HepG2 (cell line): ENCODE measurements around the gene CITED4. TPM values are rescaled to one million over a fixed set of nuclear protein-coding genes. Genes with fewer than 3 reads are reported as not detected.

Experiments
- ARID2 ChIP-seq: sonication (generic); formaldehyde crosslinking; IDR thresholded peaks from 2 replicates; pipeline ENCODE4 v1.8.1; 2022; ENCODE audit warnings: mild to moderate bottlenecking, missing genetic modification reagents, borderline replicate concordance
- FIP1L1 ChIP-seq: fragments of 200-400 bp; formaldehyde crosslinking; IDR thresholded peaks from 2 replicates; pipeline ENCODE4 v1.6.1; 2018; ENCODE audit warnings: low read depth, mild to moderate bottlenecking, low read length, moderate library complexity, borderline replicate concordance; ENCODE audit not compliant: insufficient read depth
- FOXO1 ChIP-seq: sonication (generic); formaldehyde crosslinking; IDR thresholded peaks from 2 replicates; pipeline ENCODE4 v1.4.0; 2020; ENCODE audit warnings: missing genetic modification reagents
- GMEB2 ChIP-seq: IDR thresholded peaks from 2 replicates; pipeline ENCODE4 v1.6.1; 2016; ENCODE audit warnings: missing biosample characterization, missing genetic modification reagents, low read depth
- GPN1 ChIP-seq: sonication (generic); formaldehyde crosslinking; IDR thresholded peaks from 2 replicates; pipeline ENCODE4 v1.5.1; 2020; ENCODE audit warnings: missing genetic modification reagents, borderline replicate concordance
- HOMEZ ChIP-seq: IDR thresholded peaks from 2 replicates; pipeline ENCODE4 v1.6.1; 2016; ENCODE audit warnings: low read depth
- JUND ChIP-seq: sonication (generic); formaldehyde crosslinking; IDR thresholded peaks from 2 replicates; pipeline ENCODE4 v1.8.0; 2022; ENCODE audit warnings: mild to moderate bottlenecking, missing genetic modification reagents
- MATR3 ChIP-seq: sonication (generic); formaldehyde crosslinking; IDR thresholded peaks from 2 replicates; pipeline ENCODE4 v1.4.0; 2020; ENCODE audit warnings: missing genetic modification reagents
- MED8 ChIP-seq: sonication (generic); formaldehyde crosslinking; IDR thresholded peaks from 2 replicates; pipeline ENCODE4 v1.8.1; 2023; ENCODE audit warnings: mild to moderate bottlenecking, missing genetic modification reagents; ENCODE audit not compliant: insufficient replicate concordance
- NFATC3 ChIP-seq: sonication (generic); formaldehyde crosslinking; IDR thresholded peaks from 2 replicates; pipeline ENCODE4 v1.5.1; 2020; ENCODE audit warnings: mild to moderate bottlenecking, missing genetic modification reagents
- NKX3-1 ChIP-seq: sonication (generic); formaldehyde crosslinking; IDR thresholded peaks from 2 replicates; pipeline ENCODE4 v1.5.0; 2020; ENCODE audit warnings: missing genetic modification reagents
- NR2F1 ChIP-seq, 2 experiments: fragments of 450-650 bp in 1 of 2; formaldehyde crosslinking in 1 of 2; IDR thresholded peaks; 2 replicates each; pipeline versions ENCODE4 v1.5.0 to v1.6.1; 2016 to 2020; ENCODE audit warnings: mild to moderate bottlenecking in 1 of 2, missing compliant biosample characterization in 1 of 2, missing genetic modification reagents in 1 of 2, moderate library complexity in 1 of 2
- NR3C1 ChIP-seq: sonication (generic); formaldehyde crosslinking; IDR thresholded peaks from 2 replicates; pipeline ENCODE4 v1.4.0; 2020; ENCODE audit warnings: missing genetic modification reagents
- POGK ChIP-seq: sonication (generic); formaldehyde crosslinking; conservative IDR thresholded peaks from 2 replicates; pipeline ENCODE4 v1.8.0; 2022; ENCODE audit warnings: mild to moderate bottlenecking, moderate library complexity, missing genetic modification reagents
- RNF2 ChIP-seq: fragments of 450-650 bp; conservative IDR thresholded peaks from 2 replicates; pipeline ENCODE4 v1.6.1; 2016; ENCODE audit warnings: low read depth
- SNRNP70 ChIP-seq: fragments of 200-400 bp; formaldehyde crosslinking; IDR thresholded peaks from 2 replicates; pipeline ENCODE4 v1.6.1; 2017; ENCODE audit warnings: mild to moderate bottlenecking, low read depth, low read length, moderate library complexity
- ZBTB7B ChIP-seq: sonication (generic); formaldehyde crosslinking; IDR thresholded peaks from 2 replicates; pipeline ENCODE4 v1.4.0; 2020; ENCODE audit warnings: missing genetic modification reagents
- ZFP90 ChIP-seq: sonication (generic); formaldehyde crosslinking; IDR thresholded peaks from 2 replicates; pipeline ENCODE4 v1.8.0; 2022; ENCODE audit warnings: missing genetic modification reagents, mild to moderate bottlenecking, inconsistent platforms, borderline replicate concordance
- ZFX ChIP-seq: sonication (generic); formaldehyde crosslinking; IDR thresholded peaks from 2 replicates; pipeline ENCODE4 v1.4.0; 2020; ENCODE audit warnings: mild to moderate bottlenecking, low read depth, missing genetic modification reagents, moderate library complexity
- ZNF354B ChIP-seq: sonication (generic); formaldehyde crosslinking; IDR thresholded peaks from 2 replicates; pipeline ENCODE4 v1.8.0; 2022; ENCODE audit warnings: mild to moderate bottlenecking, missing genetic modification reagents
- ZNF550 ChIP-seq: sonication (generic); formaldehyde crosslinking; IDR thresholded peaks from 2 replicates; pipeline ENCODE4 v1.4.0; 2020; ENCODE audit warnings: mild to moderate bottlenecking, missing genetic modification reagents, borderline replicate concordance
- ZNF557 ChIP-seq: sonication (generic); formaldehyde crosslinking; IDR thresholded peaks from 2 replicates; pipeline ENCODE4 v1.4.0; 2020; ENCODE audit warnings: missing genetic modification reagents
- ZNF564 ChIP-seq: sonication (generic); formaldehyde crosslinking; IDR thresholded peaks from 2 replicates; pipeline ENCODE4 v1.8.1; 2023; ENCODE audit warnings: mild to moderate bottlenecking, missing genetic modification reagents
- ZNF567 ChIP-seq: sonication (generic); formaldehyde crosslinking; IDR thresholded peaks from 2 replicates; pipeline ENCODE4 v1.8.1; 2023; ENCODE audit warnings: mild to moderate bottlenecking, missing genetic modification reagents, borderline replicate concordance
- ZNF589 ChIP-seq: sonication (generic); formaldehyde crosslinking; conservative IDR thresholded peaks from 2 replicates; pipeline ENCODE4 v1.8.0; 2022; ENCODE audit warnings: mild to moderate bottlenecking, moderate library complexity, missing genetic modification reagents
- ZNF777 ChIP-seq: sonication (generic); formaldehyde crosslinking; IDR thresholded peaks from 2 replicates; pipeline ENCODE4 v1.4.0; 2020; ENCODE audit warnings: missing genetic modification reagents
- polyA plus RNA-seq, 8 experiments: library from polyadenylated mRNA; depleted of rRNA in 3 of 8; stranded (reverse) in 7 of 8; unstranded in 1 of 8; fragments of >200 nt; fragmentation: Illumina TruSeq in 4 of 8; extraction: Trizol in 4 of 8; gene quantifications; 2 replicates each; pipeline versions ENCODE4 v1.2.1 to v1.2.3, GENCODE V29; 2011 to 2016; ENCODE audit warnings: low read depth in 4 of 8, missing spikeins in 1 of 8, mixed read lengths in 1 of 8; ENCODE audit not compliant: insufficient read depth in 1 of 8
- total RNA-seq, 5 experiments: library from RNA; depleted of rRNA; stranded (reverse); fragments of >200 nt; fragmentation: Illumina TruSeq; extraction: Trizol; gene quantifications; 2 replicates each; pipeline ENCODE4 v1.2.3, GENCODE V29; 2016; ENCODE audit warnings: low read depth in 1 of 5

CITED4 gene
- total and polyA plus RNA-seq, 2 of the 13 experiments (the other 11 are each of a cell fraction or from before 2014, with no cell fraction given), result 1.5 to 9.9 TPM

- TF ChIP-seq NKX3-1 (CRISPR knock-in tag) (peak; percentile 48; the same call in 1 of the 2 replicates), POGK (no peak; the same call in 1 of the 2 replicates), FOXO1 (no peak; the same call in 1 of the 2 replicates), ARID2 (CRISPR knock-in tag) (no peak), SNRNP70 (no peak), ZNF550 (CRISPR knock-in tag) (no peak), ZNF557 (CRISPR knock-in tag) (no peak), ZNF589 (CRISPR knock-in tag) (no peak), ZNF354B (CRISPR knock-in tag) (no peak), HOMEZ (CRISPR knock-in tag) (0 out of 2 replicates have a peak, but pooled peaks have one; percentile 11), NFATC3 (CRISPR knock-in tag) (no peak), MATR3 (CRISPR knock-in tag) (no peak), GPN1 (CRISPR knock-in tag) (no peak), ZFP90 (peak; percentile 55; the same call in 1 of the 2 replicates), JUND (CRISPR knock-in tag) (no peak), ZNF567 (CRISPR knock-in tag) (no peak), MED8 (CRISPR knock-in tag) (no peak), ZNF777 (CRISPR knock-in tag) (no peak), ZBTB7B (CRISPR knock-in tag) (peak; percentile 61; the same call in 1 of the 2 replicates), NR2F1 (CRISPR knock-in tag; IDR thresholded peaks at IDR 0.05) (no peak), NR3C1 (CRISPR knock-in tag) (no peak), RNF2 (no peak; the same call in 1 of the 2 replicates), GMEB2 (CRISPR knock-in tag) (no peak), ZNF564 (CRISPR knock-in tag) (no peak), ZFX (CRISPR knock-in tag) (peak; percentile 86; the same call in 1 of the 2 replicates), FIP1L1 (no peak)
Observed at GRCh38 chr1:40862008-40862863, at the start of gene CITED4 (continued).
